Measurements from ENCODE around the gene HOTAIR.

HOTAIR gene

DNA sequence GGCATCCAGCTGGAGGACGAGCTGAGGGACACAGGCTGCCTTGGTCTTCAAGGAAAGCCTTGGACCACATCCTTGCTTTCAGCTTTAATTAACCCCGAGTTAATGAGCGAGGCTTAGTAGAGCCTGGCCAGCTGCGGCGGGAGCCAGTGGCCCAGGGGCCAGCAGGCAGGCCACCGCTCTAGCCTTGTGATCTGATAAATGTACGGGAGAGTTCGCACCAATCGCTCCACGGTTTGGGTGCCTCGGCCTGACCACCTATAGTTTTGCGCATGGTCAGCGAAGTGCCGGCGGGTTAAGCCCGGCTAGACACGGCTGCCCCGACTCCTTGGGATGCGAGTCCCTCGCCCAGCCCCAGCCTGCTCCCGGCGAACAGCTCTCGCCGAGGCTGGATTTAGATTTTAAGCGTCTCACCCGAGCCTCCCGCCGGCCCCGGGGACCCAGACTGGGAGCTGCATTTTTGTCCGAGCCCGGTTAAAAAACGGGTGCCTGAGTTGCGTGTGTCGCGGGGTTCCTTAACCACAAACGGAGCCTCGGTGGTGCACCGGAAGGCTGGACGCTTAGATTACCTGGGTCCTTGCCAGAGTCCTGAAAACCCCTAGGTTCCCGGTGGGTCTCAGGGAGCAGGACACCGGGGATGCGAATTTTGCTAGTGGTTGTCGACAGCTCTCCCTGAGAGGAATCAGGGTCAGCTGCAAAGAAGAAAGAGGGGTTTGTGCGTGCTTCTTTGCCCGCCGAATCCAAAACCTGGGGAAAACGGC is 23.0 kb downstream of the HOTAIR start:
- no peak for DNase-seq (ENCODE audit: low read depth)
- TF ChIP-seq, protein P1, sequence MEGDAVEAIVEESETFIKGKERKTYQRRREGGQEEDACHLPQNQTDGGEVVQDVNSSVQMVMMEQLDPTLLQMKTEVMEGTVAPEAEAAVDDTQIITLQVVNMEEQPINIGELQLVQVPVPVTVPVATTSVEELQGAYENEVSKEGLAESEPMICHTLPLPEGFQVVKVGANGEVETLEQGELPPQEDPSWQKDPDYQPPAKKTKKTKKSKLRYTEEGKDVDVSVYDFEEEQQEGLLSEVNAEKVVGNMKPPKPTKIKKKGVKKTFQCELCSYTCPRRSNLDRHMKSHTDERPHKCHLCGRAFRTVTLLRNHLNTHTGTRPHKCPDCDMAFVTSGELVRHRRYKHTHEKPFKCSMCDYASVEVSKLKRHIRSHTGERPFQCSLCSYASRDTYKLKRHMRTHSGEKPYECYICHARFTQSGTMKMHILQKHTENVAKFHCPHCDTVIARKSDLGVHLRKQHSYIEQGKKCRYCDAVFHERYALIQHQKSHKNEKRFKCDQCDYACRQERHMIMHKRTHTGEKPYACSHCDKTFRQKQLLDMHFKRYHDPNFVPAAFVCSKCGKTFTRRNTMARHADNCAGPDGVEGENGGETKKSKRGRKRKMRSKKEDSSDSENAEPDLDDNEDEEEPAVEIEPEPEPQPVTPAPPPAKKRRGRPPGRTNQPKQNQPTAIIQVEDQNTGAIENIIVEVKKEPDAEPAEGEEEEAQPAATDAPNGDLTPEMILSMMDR (IDR thresholded peaks at IDR 0.05; ENCODE audit: insufficient read depth, low read depth, low read length, missing control alignments), result no peak
- H3K4me3 ChIP-seq (ENCODE audit: low read depth, low read length), result no peak overlapping the region

DNA sequence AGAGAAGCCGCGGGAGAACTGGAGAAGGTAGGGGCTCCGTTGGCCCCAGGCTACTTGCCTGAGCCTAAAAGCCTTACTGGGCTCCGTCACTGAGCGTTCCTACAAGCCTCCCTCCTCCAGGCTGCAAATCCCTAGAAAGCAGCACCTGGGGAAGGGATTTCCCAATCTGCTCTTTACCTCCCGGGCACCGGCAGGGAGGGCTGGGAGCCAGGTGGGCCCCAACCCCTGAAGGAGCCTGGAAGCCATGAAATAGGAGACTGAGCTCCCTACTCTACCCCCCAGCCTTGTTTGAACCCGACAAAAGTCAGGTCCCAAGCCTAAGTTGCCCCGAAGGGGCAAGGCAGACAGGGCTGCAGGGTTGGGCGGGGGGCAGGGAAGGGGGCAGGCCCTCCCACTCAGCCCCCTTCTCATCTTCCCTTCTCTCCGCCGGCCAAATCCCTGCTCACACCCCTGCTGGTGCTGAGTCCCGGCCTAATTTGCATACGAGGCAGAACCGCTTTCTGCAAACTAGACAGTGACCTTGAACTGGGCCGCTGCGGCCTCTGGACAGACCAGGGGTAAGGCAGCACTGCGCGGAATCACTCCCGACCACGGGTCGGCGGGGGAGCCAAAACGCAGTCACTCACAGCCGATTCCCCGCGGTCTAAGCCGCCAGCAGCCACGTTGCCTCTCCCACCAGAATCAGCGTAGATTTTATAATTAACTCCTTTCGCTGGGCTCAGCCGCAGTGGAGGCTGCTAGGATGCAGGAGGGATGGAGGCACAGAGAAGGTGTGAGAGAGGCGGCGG is 23.8 kb downstream of the HOTAIR start:
- no peak for DNase-seq (ENCODE audit: low read depth)
- H3K4me3 ChIP-seq (ENCODE audit: low read depth, low read length), result no peak overlapping the region
- TF ChIP-seq, protein P1 (IDR thresholded peaks at IDR 0.05; ENCODE audit: insufficient read depth, low read depth, low read length, missing control alignments), result no peak

DNA sequence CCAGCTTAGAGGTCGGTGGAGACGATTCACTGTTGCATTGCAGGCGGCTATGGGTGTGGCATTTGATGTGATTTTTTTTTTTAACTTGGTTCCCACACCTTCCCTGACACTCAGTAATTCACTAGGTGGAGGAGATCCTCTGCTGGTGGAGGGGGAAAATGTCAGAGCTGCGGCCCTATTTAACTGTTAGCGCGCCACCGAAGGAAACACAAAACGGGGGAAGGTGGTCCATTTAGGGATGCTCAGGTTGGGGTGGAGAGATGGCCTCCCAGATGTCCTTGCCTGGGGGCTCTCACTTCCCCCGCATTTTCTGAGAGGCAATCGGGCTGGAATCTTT is 24.3 kb downstream of the HOTAIR start:
- DNase-seq (ENCODE audit: low read depth), result no peak
- H3K4me3 ChIP-seq (ENCODE audit: low read depth, low read length), result no peak overlapping the region
- TF ChIP-seq, protein P1 (IDR thresholded peaks at IDR 0.05; ENCODE audit: insufficient read depth, low read depth, low read length, missing control alignments), result no peak

DNA sequence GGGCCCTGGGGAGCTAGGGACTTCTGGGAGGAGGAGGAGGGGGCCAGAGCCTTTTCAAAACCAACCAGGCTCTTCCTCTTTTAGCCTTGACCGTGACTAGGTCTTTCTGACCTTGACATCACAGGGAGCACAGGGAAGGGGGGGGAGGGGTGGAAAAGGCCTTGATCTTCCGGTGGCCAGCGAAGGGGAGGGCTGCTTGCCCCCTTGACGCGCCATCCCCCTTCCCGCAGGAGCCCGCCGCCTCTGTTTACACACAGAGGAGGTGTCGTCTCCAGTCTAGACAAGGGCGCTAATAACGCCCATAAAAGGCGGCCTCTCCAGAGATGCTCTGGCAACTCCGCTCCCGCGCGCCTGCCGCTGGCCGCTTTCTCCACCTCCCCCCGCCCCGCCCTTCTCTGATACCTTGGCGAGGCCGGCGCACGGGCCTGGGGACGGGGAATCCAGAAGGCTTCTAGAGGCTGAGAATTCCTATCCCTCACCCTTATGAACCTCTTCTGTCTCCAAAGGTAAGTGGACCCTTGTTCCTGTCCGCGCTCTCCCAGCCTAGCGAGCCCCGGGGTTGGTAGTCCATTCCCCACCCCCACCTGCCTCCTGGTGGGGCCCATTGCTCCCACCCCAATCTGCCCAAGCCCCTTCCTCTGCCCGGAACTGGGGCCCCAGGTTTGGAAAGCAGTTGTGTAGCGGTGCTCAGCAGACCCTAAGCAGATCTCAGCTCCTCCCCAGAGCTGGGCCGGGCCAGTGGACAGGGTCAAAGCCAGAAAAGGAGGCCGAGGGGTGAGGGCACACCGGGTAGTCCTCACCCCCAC is 24.9 kb downstream of the HOTAIR start:
- DNase-seq (ENCODE audit: low read depth), result no peak
- TF ChIP-seq, protein P1 (IDR thresholded peaks at IDR 0.05; ENCODE audit: insufficient read depth, low read depth, low read length, missing control alignments), result no peak
- H3K4me3 ChIP-seq (ENCODE audit: low read depth, low read length), result no peak overlapping the region

DNA sequence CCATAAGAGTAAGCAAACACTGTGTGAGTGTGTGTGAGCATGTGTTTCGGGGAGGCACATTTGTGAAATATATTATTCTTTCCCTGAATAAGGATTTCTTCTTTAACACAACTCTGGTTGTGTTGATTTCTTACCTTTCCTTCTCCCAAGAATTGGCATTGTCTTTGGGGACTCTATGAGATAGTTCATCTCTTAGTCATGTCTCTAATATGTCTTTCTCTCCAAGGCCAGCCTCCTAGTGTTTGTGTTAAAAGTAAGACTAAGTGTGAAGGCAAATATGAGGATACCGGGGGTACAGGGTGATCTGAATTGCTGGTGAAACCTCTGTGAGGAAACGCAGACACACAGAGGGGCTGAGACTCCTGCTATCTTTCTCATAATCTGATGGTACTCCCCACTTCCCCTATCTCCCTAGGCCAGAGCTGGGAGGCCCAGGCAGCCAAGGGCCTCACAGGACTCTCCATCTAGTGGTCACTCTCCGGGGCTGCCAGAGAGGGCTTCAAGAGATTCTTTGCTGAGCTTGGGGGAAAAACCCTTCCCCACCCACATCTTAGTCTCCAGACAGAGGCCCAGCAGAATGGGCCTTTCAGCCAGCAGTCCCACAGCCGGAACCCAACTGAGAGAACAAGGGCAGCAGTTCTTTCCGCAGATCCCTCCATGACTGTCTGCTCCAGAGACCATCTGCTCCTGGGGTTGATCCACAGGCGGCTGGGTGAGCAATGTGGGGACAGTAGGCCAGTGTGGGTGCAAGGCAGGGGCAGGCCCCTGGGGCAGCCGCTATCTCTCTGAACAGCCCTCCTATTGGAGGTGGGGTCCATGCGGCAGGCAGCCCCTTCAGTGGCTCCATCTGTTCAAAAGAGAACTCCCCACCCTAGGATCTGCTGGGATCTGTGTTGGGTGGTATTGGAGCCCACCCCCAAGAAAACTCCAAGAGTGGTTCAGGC is 25.8 kb downstream of the HOTAIR start:
- TF ChIP-seq, protein P1 (IDR thresholded peaks at IDR 0.05; ENCODE audit: insufficient read depth, low read depth, low read length, missing control alignments), result no peak
- H3K4me3 ChIP-seq (ENCODE audit: low read depth, low read length), result no peak overlapping the region
- no peak for DNase-seq (ENCODE audit: low read depth)

DNA sequence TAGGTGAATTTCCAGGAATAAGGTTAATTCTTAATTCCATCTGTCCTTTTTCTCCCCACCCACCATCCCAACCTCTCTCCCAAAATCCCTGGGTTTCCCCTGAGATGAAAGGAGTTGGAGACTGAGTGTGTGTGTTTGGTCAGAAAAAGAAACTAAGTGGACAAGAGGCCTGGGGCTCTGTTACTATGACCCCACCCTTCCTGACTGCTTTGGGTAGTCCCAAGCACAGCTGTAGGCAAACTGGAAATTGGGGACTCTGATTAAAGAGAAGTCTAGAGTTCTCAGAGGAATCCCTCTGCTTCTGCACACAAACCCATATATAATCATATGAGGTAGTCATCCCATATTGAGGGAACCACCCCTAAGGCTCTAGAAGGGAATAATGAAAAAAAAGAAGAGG is 27.0 kb downstream of the HOTAIR start:
- TF ChIP-seq, protein P1 (IDR thresholded peaks at IDR 0.05; ENCODE audit: insufficient read depth, low read depth, low read length, missing control alignments), result no peak

More for the DNA sequence above, 27.0 kb downstream of the HOTAIR start:
- DNase-seq (ENCODE audit: low read depth), result no peak
- H3K4me3 ChIP-seq (ENCODE audit: low read depth, low read length), result no peak overlapping the region

All from GM12865 (cell line).